ENCODE data around the gene COL4A2.
A peak's percentile ranks its signal among the peaks of the same experiment; 100 is the strongest.

COL4A2 gene

GRCh38 chr13:110561344-110562035 is 254.4 kb downstream of the COL4A2 start, which contains the start of gene RAB20:
Gene RAB20 (minus strand): TSS chr13:110561722. CDS start chr13:110561519, 203 bp downstream.
- H3K9ac ChIP-seq = peak within 1 kb of the TSS; percentile 86 to 95 (median 91)
- H4K20me1 ChIP-seq = peaks cover 13 to 90% (median 46%) of the 10 kb centered on the region in 11 experiments; a peak in 21 of 22 replicates
- peaks cover 51 to 70% (median 61%) of the 10 kb centered on the region in 10 experiments for H3K4me1 ChIP-seq
- peak within 1 kb of the TSS; percentile 75 to 95 (median 89) for H3K27ac ChIP-seq
- H3K4me3 ChIP-seq = peak within 1 kb of the TSS; percentile 83 to 99 (median 97)
- H3K36me3 ChIP-seq = peaks cover 11 to 68% (median 34%) of the 10 kb centered on the region in 11 experiments; a peak in 20 of 22 replicates
- H3K9me3 ChIP-seq (replicated peaks in 1 of 11) = peaks cover 0 to 16% (median 13%) of the 10 kb centered on the region in 11 experiments; a peak in 16 of 22 replicates
- H3K27me3 ChIP-seq = no peaks in the 10 kb centered on the region
- TF ChIP-seq Cebpa-rat (IDR thresholded peaks at IDR 0.05) = peak in 1 of 11 experiments; percentile 12; a peak in 1 of 22 replicates
- H3K4me2 ChIP-seq = peak within 1 kb of the TSS; percentile 90 to 100 (median 97)

GRCh38 chr13:110562036-110562597 is 255.0 kb downstream of the COL4A2 start:
- Histone ChIP-seq H3K27ac (peak overlapping the region; percentile 55 to 95 (median 85); a peak in 21 of 22 replicates), H3K36me3 (peaks cover 8 to 66% (median 28%) of the 10 kb centered on the region in 11 experiments; a peak in 20 of 22 replicates), H3K27me3 (no peaks in the 10 kb centered on the region), H4K20me1 (peaks cover 11 to 89% (median 39%) of the 10 kb centered on the region in 11 experiments; a peak in 21 of 22 replicates), H3K9me3 (replicated peaks in 1 of 11) (peaks cover 0 to 13% (median 10%) of the 10 kb centered on the region in 11 experiments; a peak in 16 of 22 replicates), H3K4me3 (peak overlapping the region; percentile 83 to 99 (median 97)), H3K4me2 (peak overlapping the region; percentile 65 to 100 (median 97)), H3K4me1 (peaks cover 44 to 64% (median 55%) of the 10 kb centered on the region in 10 experiments), H3K9ac (peak overlapping the region; percentile 79 to 92 (median 90))
- TF ChIP-seq Cebpa-rat (IDR thresholded peaks at IDR 0.05) = no peak
